GM10266 (cell line): ENCODE measurements around the gene SEC61A2.

Source experiments
- DNase-seq: peaks from one replicate; pipeline ENCODE4 v3.0.0; 2012; ENCODE audit errors: extremely low spot score
- TF ChIP-seq, protein P1 (sequence below): IDR thresholded peaks from 2 replicates; pipeline ENCODE4 v1.5.1; 2012; ENCODE audit warnings: mild to moderate bottlenecking, low read depth; ENCODE audit not compliant: control insufficient read depth, insufficient read depth; ENCODE audit errors: missing control alignments

SEC61A2 gene

GRCh38 chr10:12188656-12189055, 59.2 kb downstream of the SEC61A2 start:
- TF ChIP-seq, protein P1, sequence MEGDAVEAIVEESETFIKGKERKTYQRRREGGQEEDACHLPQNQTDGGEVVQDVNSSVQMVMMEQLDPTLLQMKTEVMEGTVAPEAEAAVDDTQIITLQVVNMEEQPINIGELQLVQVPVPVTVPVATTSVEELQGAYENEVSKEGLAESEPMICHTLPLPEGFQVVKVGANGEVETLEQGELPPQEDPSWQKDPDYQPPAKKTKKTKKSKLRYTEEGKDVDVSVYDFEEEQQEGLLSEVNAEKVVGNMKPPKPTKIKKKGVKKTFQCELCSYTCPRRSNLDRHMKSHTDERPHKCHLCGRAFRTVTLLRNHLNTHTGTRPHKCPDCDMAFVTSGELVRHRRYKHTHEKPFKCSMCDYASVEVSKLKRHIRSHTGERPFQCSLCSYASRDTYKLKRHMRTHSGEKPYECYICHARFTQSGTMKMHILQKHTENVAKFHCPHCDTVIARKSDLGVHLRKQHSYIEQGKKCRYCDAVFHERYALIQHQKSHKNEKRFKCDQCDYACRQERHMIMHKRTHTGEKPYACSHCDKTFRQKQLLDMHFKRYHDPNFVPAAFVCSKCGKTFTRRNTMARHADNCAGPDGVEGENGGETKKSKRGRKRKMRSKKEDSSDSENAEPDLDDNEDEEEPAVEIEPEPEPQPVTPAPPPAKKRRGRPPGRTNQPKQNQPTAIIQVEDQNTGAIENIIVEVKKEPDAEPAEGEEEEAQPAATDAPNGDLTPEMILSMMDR: no peak
- DNase-seq: no peak

DNA sequence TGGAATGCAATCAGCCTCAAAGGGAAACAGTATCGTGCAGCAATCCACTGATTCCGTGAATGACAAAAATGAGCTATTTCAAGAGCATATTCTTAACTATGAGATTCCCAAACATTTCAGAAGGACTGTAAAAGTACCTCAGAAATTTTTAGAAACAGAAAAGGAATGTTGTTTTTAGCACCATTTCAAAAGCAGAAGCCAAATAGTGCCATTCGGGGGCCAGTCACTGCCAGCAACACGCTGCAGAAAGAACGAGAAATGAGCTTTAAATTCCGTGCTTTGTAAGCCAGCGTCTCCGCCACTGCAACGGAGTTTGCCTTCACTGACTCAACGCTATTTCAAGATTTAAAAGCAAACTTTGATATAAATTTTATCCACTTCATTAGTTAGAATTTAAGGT, 59.9 kb downstream of the SEC61A2 start:
- no peak for DNase-seq
- TF ChIP-seq, protein P1: no peak

DNA sequence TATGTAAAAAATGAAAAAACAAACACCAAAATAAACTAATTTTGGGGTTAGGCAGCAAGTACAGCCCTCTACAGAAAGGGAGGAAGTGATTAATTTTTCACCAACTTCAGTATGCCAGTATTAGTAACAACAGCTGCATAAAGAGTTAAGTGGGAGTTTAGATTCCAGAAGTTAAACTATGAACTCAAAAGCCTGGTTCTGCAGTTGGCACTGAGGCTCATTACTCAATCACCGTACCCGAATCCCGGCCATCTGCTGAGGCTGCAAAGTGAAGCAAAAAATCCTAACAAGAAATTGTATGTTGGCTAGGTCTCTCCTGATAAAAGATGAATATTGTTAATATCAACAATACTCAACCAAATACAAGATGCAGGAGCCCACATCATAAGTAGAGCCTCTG, 62.2 kb downstream of the SEC61A2 start:
- TF ChIP-seq, protein P1: no peak
- DNase-seq: no peak

DNA sequence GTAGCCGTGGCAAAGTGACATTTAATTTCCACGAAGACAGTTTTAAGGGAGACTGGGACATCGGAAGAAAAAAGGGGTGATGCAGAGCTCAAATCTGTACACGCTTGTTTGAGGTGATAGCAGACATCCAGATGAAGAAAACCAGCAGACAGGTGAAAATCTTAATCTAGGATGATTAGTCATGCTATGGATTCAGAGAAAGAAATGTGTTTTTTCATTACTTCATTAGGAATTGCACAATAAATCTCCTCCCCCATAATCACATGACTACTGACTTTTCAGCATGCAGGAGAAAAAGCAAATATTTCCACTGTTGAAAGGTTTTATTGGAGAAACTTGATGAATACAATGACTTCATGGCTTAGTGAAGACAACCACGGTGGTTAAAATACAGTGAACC, 63.7 kb downstream of the SEC61A2 start:
- DNase-seq: no peak

DNA sequence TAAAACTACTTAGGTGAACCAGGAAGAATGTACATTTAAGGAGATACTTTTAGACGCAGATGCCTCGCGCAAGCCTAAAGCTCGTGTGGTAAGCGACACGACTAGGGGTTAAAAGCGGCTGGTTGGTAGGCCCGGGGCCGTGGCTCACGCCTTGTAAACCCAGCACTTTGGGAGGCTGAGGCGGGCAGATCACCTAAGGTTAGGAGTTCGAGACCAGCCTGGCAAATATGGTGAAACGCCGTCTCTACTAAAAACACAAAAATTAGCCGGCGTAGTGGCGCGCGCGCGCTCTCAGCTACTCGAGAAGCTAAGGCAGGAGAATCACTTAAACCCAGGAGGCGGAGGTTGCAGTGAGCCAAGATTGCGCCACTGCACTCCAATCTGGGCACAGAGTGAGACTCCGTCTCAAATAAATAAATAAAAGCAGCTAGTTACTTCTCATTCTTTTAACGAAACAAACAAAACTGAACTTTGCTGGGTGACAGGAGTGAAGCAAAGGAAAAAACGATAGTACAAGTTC, 65.3 kb downstream of the SEC61A2 start:
- no peak for DNase-seq
- TF ChIP-seq, protein P1: no peak

More for the DNA sequence above, 63.7 kb downstream of the SEC61A2 start:
- TF ChIP-seq, protein P1: no peak

- no peak for DNase-seq
- TF ChIP-seq, protein P1: no peak
Observed at GRCh38 chr10:12195281-12195602, 65.8 kb downstream of the SEC61A2 start.

- TF ChIP-seq, protein P1: no peak
- DNase-seq: peak; percentile 83
Observed at GRCh38 chr10:12195603-12196506, 66.4 kb downstream of the SEC61A2 start, which contains the start of the genes CDC123 and NUDT5. TSS of gene CDC123 (plus strand) at chr10:12196188. CDS start at chr10:12196246, 58 bp downstream. TSS of gene NUDT5 (minus strand) at chr10:12195891. CDS start at chr10:12186291, 9,600 bp downstream.
